ENCODE data around the gene DNAJB8. TPM values are rescaled to one million over a fixed set of nuclear protein-coding genes. Genes with fewer than 3 reads are reported as not detected.

Gene DNAJB8
- polyA plus RNA-seq, 1 experiment = not detected

DNA sequence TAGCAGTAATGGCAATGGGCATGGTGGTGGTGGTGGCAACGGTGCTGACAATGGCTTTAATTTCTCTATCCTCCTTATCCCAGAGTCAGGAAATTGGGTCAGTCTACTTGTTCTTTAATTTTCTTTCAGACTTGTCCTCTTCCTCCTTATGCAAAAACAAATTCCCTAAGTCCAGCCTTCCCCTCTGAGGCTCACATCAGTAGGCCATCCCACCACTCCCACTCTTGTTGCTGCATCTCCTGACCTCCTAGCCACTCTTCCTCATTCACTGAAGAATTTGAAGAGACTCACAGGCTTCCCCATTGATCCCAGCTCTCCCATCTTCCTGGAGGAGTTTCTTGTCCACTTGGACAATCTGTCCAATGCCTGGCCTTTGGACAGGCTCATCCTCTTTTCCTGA lies 19.9 kb downstream of the DNAJB8 start:
- ChIA-PET CTCF (no interaction called here), POLR2A (no interaction called here)
- Histone ChIP-seq H3K27me3 (ENCODE audit: control insufficient read depth, insufficient read depth, low read length) (peaks cover 32% of the 10 kb centered on the region), H3K9me3 (ENCODE audit: control insufficient read depth, insufficient read depth, low read length) (no peaks in the 10 kb centered on the region; the same call in 1 of the 2 replicates), H3K4me3 (ENCODE audit: low read depth, low read length) (no peak overlapping the region), H3K27ac (ENCODE audit: low read depth, low read length) (no peak overlapping the region)
- no peak for DNase-seq (ENCODE audit: low read depth, low spot score)
- TF ChIP-seq, protein P1, sequence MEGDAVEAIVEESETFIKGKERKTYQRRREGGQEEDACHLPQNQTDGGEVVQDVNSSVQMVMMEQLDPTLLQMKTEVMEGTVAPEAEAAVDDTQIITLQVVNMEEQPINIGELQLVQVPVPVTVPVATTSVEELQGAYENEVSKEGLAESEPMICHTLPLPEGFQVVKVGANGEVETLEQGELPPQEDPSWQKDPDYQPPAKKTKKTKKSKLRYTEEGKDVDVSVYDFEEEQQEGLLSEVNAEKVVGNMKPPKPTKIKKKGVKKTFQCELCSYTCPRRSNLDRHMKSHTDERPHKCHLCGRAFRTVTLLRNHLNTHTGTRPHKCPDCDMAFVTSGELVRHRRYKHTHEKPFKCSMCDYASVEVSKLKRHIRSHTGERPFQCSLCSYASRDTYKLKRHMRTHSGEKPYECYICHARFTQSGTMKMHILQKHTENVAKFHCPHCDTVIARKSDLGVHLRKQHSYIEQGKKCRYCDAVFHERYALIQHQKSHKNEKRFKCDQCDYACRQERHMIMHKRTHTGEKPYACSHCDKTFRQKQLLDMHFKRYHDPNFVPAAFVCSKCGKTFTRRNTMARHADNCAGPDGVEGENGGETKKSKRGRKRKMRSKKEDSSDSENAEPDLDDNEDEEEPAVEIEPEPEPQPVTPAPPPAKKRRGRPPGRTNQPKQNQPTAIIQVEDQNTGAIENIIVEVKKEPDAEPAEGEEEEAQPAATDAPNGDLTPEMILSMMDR (IDR thresholded peaks at IDR 0.05; ENCODE audit: low read depth, low read length) = no peak

DNA sequence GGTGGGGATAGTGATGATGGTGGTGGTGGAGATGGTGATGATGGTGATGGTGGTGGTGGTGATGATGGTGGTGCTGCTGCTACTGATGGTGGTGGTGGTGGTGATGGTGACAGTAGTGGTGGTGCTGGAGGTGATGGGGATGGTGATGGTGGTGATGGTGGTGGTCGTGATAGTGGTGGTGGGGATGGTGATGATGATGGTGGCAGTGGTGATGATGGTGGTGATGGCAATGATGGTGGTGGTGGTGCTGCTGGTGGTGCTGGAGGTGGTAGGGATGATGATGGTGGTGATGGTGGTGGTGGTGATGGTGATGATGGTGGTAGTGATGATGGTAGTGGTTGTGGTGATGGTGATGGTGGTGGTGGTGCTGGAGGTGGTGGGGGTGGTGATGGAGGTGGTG lies 21.3 kb downstream of the DNAJB8 start:
- no peaks in the 10 kb centered on the region; the same call in 1 of the 2 replicates for H3K9me3 ChIP-seq (ENCODE audit: control insufficient read depth, insufficient read depth, low read length)
- TF ChIP-seq, protein P1 (IDR thresholded peaks at IDR 0.05; ENCODE audit: low read depth, low read length) = no peak
- CTCF ChIA-PET = no interaction called here
- POLR2A ChIA-PET = no interaction called here
- H3K27ac ChIP-seq (ENCODE audit: low read depth, low read length) = no peak overlapping the region
- no peak for DNase-seq (ENCODE audit: low read depth, low spot score)
- H3K27me3 ChIP-seq (ENCODE audit: control insufficient read depth, insufficient read depth, low read length) = peaks cover 34% of the 10 kb centered on the region
- no peak overlapping the region for H3K4me3 ChIP-seq (ENCODE audit: low read depth, low read length)

DNA sequence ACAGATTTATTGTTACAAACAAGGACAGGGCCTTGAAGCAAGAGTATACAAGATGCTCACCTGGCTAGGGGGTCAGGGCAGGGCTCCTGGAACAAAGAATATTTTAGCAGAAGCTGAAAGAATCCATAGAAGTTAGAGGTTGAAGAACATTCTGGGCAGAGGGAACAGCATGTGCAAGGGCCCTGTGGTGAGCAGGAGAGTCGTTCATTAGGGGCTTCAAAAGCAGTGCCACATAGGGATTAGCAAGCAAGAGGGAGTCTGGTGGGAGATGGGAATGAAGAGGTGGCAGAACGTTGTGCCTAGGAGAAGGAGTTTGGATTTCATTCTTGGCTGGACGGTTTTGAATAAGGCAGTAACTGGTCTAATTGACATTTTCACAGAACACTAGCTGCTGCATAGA lies 22.9 kb downstream of the DNAJB8 start:
- no peak for DNase-seq (ENCODE audit: low read depth, low spot score)
- POLR2A ChIA-PET = no interaction called here
- Histone ChIP-seq H3K9me3 (ENCODE audit: control insufficient read depth, insufficient read depth, low read length) (no peaks in the 10 kb centered on the region), H3K27ac (ENCODE audit: low read depth, low read length) (no peak overlapping the region), H3K4me3 (ENCODE audit: low read depth, low read length) (no peak overlapping the region), H3K27me3 (ENCODE audit: control insufficient read depth, insufficient read depth, low read length) (peaks cover 48% of the 10 kb centered on the region)
- TF ChIP-seq, protein P1 (IDR thresholded peaks at IDR 0.05; ENCODE audit: low read depth, low read length) = no peak
- CTCF ChIA-PET = no interaction called here

DNA sequence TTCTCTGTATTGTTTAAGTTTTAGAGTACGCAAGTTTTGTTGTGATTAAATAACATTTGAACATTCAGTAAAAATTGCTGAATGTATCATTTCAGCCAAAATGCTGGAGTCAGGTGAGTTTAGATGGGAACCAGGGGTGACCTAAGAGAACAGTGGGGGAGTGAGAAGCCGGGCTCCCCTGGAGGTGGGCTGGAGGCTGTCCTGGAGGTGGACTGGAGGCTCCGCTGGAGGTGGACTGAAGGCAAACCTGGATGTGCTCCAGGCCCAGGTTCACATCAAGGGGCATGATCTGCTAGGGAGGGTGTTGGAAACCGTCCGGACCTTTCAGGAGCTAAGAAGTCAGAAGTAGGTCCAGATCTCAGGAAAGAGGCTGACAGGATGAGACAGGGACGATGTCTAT lies 23.7 kb downstream of the DNAJB8 start:
- H3K27ac ChIP-seq (ENCODE audit: low read depth, low read length) = no peak overlapping the region
- POLR2A ChIA-PET = no interaction called here
- CTCF ChIA-PET = no interaction called here

DNA sequence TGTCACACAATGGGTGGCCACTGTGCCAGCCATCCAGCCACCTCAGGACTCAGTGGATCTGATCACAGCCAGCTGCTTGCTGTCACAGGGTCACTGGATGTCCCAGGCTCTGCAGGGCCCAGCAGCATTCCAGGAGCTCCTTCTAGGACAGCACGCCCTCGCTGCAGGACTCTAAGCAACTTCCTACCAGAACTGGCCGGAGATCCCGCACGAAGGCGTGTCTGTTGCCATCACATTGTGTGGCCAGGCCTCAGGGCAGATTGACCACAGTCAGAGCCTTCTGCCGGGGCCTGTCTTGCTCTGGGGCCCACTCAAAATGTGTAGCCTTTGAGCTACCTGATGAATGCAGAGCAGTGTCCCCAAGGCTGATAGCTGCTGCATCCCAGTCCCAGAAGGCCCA lies 24.6 kb downstream of the DNAJB8 start:
- ChIA-PET POLR2A (no interaction called here), CTCF (no interaction called here)
- TF ChIP-seq, protein P1 (IDR thresholded peaks at IDR 0.05; ENCODE audit: low read depth, low read length) = no peak
- H3K27ac ChIP-seq (ENCODE audit: low read depth, low read length) = no peak overlapping the region
- H3K9me3 ChIP-seq (ENCODE audit: control insufficient read depth, insufficient read depth, low read length) = no peaks in the 10 kb centered on the region
- no peak overlapping the region for H3K4me3 ChIP-seq (ENCODE audit: low read depth, low read length)
- H3K27me3 ChIP-seq (ENCODE audit: control insufficient read depth, insufficient read depth, low read length) = peaks cover 48% of the 10 kb centered on the region
- DNase-seq (ENCODE audit: low read depth, low spot score) = no peak

More for the DNA sequence above, 23.7 kb downstream of the DNAJB8 start:
- Histone ChIP-seq H3K9me3 (ENCODE audit: control insufficient read depth, insufficient read depth, low read length) (no peaks in the 10 kb centered on the region), H3K27me3 (ENCODE audit: control insufficient read depth, insufficient read depth, low read length) (peaks cover 48% of the 10 kb centered on the region), H3K4me3 (ENCODE audit: low read depth, low read length) (no peak overlapping the region)
- no peak for DNase-seq (ENCODE audit: low read depth, low spot score)
- TF ChIP-seq, protein P1 (IDR thresholded peaks at IDR 0.05; ENCODE audit: low read depth, low read length) = no peak

All from AG04450 (cell line).